Karpas-422 (cell line): ENCODE data around the gene NCOA5. TPM values are rescaled to one million over a fixed set of nuclear protein-coding genes. Genes with fewer than 3 reads are reported as not detected.

ENCODE experiments used
- DNase-seq: peaks from one replicate; pipeline ENCODE4 v3.0.0-alpha.2; 2015
- H2AFZ ChIP-seq: fragments of 200-600 bp; sonication (generic); 2 replicates; pipeline ENCODE4 v1.6.1; 2014; ENCODE audit warnings: antibody characterized with exemption, low read length, mixed read lengths
- H3K27ac ChIP-seq: fragments of 200-600 bp; sonication (generic); 2 replicates; pipeline ENCODE4 v1.5.1; 2014; ENCODE audit warnings: mild to moderate bottlenecking, low read length, moderate library complexity
- H3K27me3 ChIP-seq: fragments of 200-600 bp; sonication (generic); 2 replicates; pipeline ENCODE4 v1.6.1; 2014; ENCODE audit warnings: low read length, mixed read lengths
- H3K36me3 ChIP-seq: fragments of 200-600 bp; sonication (generic); 2 replicates; pipeline ENCODE4 v1.6.1; 2014; ENCODE audit warnings: low read length, mixed read lengths; ENCODE audit not compliant: insufficient read depth
- H3K4me1 ChIP-seq: fragments of 200-600 bp; sonication (generic); 2 replicates; pipeline ENCODE4 v1.6.1; 2014; ENCODE audit warnings: mild to moderate bottlenecking, low read length, mixed read lengths
- H3K4me2 ChIP-seq: fragments of 200-600 bp; sonication (generic); 2 replicates; pipeline ENCODE4 v1.6.1; 2014; ENCODE audit warnings: low read length, low read depth, mild to moderate bottlenecking; ENCODE audit not compliant: poor library complexity, severe bottlenecking
- H3K4me3 ChIP-seq: fragments of 200-600 bp; sonication (generic); 2 replicates; pipeline ENCODE4 v1.5.1; 2014; ENCODE audit warnings: mild to moderate bottlenecking, antibody characterized with exemption, low read length, mixed read lengths
- H3K79me2 ChIP-seq: fragments of 200-600 bp; sonication (generic); 2 replicates; pipeline ENCODE4 v1.6.1; 2014; ENCODE audit warnings: mild to moderate bottlenecking, low read length, mixed read lengths
- H3K9ac ChIP-seq: fragments of 200-600 bp; sonication (generic); 2 replicates; pipeline ENCODE4 v1.6.0; 2014; ENCODE audit warnings: low read length
- H3K9me2 ChIP-seq: fragments of 200-600 bp; sonication (generic), shearing (Covaris generic); replicated peaks from 2 replicates; pipeline ENCODE4 v1.6.0; 2014; ENCODE audit warnings: mild to moderate bottlenecking, low read length, moderate library complexity; ENCODE audit not compliant: insufficient read depth
- H3K9me3 ChIP-seq: fragments of 300-700, 200-600 bp; sonication (generic); 2 replicates; pipeline ENCODE4 v1.6.1; 2014; ENCODE audit warnings: low read length, mixed read lengths
- H4K20me1 ChIP-seq: fragments of 200-600 bp; sonication (generic); 2 replicates; pipeline ENCODE4 v1.6.1; 2014; ENCODE audit warnings: mild to moderate bottlenecking, antibody characterized with exemption, low read length, low read depth; ENCODE audit not compliant: insufficient read depth
- total RNA-seq: library from RNA; depleted of rRNA; stranded (reverse); fragments of >200 nt; shearing (Covaris generic); gene quantifications from 2 replicates; pipeline ENCODE4 v1.2.3, GENCODE V29; 2014; ENCODE audit warnings: low replicate concordance

Gene NCOA5
- total RNA-seq, 1 experiment from 2014 or later = 32.8 TPM

DNA sequence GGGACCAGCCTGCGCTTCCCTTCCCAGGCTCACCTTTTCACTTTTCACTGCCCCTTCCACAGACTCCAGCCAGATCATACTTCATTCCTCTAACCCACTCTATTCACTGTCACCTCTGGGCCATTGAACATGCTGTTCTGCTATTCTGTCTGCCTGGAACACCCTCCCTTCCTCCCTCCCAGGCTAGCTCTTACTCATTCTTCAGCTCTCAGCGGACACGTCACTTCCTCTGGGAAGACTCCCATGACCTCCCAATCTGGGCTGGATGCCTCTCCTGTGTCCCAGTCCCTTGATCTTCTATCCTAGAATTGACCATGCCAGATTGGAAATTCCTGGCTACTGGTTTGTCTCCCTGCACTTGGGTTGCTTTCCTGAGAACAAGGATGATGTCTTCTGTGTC lies 55.7 kb downstream of the NCOA5 start:
- Histone ChIP-seq H2AFZ (no peak overlapping the region), H3K4me2 (no peak overlapping the region), H3K36me3 (no peaks in the 10 kb centered on the region), H3K27me3 (no peaks in the 10 kb centered on the region), H3K4me3 (no peak overlapping the region), H3K4me1 (no peaks in the 10 kb centered on the region), H3K9me3 (no peaks in the 10 kb centered on the region), H4K20me1 (no peaks in the 10 kb centered on the region), H3K79me2 (no peaks in the 10 kb centered on the region), H3K27ac (no peak overlapping the region), H3K9me2 (no peaks in the 10 kb centered on the region), H3K9ac (no peak overlapping the region)
- DNase-seq = no peak

DNA sequence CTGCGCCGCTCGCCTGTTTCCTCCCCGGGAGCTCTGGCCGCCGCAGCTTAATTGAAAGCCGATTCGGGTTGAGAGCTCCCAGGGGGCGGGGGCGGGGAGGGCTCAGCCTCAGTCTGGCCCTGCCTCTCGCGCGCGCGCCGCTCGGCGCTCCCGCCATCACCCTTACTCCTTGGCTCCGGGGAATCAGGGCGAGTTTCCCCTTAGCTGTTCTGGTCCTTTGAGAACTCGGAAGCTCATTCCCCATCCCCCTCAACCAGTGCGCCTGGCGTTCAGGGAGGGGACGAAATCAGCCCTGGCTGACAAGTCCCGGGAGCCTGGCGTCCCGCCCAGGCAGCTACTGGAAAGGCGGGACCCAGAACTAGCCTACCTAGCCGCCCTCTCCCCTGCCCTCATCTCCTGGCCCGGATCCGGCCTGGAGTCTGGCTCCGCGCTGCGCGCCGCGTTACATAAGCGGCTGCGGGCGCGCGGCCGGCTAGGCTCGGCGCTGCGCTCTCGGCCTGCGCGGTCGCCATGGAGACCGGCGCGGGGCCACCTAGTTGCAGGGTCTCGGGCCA lies 58.0 kb downstream of the NCOA5 start:
- no peak for DNase-seq
- H3K4me3 ChIP-seq = no peak overlapping the region
- no peaks in the 10 kb centered on the region for H4K20me1 ChIP-seq
- H3K36me3 ChIP-seq = no peaks in the 10 kb centered on the region
- H3K4me1 ChIP-seq = no peaks in the 10 kb centered on the region
- H3K79me2 ChIP-seq = no peaks in the 10 kb centered on the region
- H3K27me3 ChIP-seq = no peaks in the 10 kb centered on the region
- H2AFZ ChIP-seq = no peak overlapping the region
- H3K9ac ChIP-seq = no peak overlapping the region
- no peak overlapping the region for H3K4me2 ChIP-seq
- no peaks in the 10 kb centered on the region for H3K9me3 ChIP-seq
- H3K27ac ChIP-seq = no peak overlapping the region
- no peaks in the 10 kb centered on the region for H3K9me2 ChIP-seq

DNA sequence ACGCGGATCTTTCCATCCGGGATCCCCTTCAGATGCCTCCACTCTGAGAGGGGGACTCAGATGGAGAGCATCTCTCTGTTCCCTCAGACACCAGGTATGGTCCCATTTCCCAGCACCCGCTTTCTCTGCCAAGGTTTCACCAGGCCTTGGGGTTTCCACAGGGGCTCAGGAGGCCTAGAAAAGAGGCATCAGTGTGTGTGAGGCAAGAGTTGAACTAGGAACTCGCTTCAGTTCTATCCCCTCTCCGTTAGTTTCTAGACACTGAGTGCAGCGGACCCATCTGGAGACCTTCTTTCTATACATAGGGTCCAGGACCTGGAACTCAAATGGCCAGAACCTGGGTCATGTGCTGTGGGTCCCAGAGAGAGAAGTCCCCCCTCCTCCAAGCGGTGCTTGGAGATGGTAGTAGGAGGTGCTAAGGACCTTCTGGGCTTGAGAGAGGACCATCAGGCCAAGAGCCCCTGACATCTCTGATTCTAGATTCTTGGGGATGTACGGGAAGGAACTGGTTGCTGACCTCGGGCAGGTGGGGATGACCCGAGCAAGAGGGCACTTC lies 58.7 kb downstream of the NCOA5 start:
- H3K4me2 ChIP-seq = no peak overlapping the region
- H2AFZ ChIP-seq = no peak overlapping the region
- H3K79me2 ChIP-seq = no peaks in the 10 kb centered on the region
- H4K20me1 ChIP-seq = no peaks in the 10 kb centered on the region
- no peaks in the 10 kb centered on the region for H3K9me2 ChIP-seq
- H3K27me3 ChIP-seq = no peaks in the 10 kb centered on the region
- no peak overlapping the region for H3K9ac ChIP-seq
- DNase-seq = no peak
- H3K9me3 ChIP-seq = no peaks in the 10 kb centered on the region
- H3K36me3 ChIP-seq = no peaks in the 10 kb centered on the region
- no peak overlapping the region for H3K4me3 ChIP-seq
- H3K27ac ChIP-seq = no peak overlapping the region
- H3K4me1 ChIP-seq = no peaks in the 10 kb centered on the region

DNA sequence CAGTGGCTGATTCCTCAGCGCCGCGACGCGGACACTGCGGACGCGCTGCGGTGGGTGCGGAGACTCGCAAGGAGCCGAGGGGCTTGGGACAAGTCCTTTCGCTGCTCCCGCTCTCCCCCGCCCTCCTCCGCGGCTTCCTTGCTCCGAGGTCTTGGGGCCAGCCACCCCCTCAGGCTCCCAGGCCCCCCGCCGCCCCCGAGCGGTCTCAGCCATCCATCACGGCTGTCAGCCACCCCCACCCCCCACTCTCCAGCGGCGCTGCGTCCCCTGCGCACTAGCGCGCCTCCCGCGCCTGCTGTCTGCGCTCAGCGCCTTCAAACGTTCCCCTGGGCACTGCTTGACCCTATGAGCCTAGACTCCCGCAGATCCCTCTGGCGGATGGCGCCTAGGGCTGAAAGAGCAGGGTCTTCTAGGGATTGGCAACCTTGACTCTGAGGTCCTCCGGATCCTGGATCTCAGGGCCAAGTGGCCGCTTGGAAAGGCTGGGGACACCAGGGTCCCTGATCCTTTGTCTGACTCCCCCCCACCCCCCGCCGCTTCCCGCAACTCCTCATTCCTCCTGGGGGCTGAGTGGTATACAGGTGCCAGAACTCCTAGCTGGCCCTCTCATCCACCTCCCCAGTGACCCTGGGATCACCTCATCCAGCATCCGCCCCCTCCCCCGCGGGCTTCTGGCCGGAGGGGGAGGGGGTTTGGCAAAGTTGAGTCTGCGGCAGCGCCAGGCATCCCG lies 59.3 kb downstream of the NCOA5 start:
- no peak overlapping the region for H3K9ac ChIP-seq
- no peaks in the 10 kb centered on the region for H3K4me1 ChIP-seq
- no peaks in the 10 kb centered on the region for H3K79me2 ChIP-seq
- no peak overlapping the region for H3K4me2 ChIP-seq
- H3K9me3 ChIP-seq = no peaks in the 10 kb centered on the region
- H4K20me1 ChIP-seq = no peaks in the 10 kb centered on the region
- no peaks in the 10 kb centered on the region for H3K9me2 ChIP-seq
- no peaks in the 10 kb centered on the region for H3K36me3 ChIP-seq
- no peak overlapping the region for H3K27ac ChIP-seq
- H2AFZ ChIP-seq = no peak overlapping the region
- DNase-seq = no peak
- H3K27me3 ChIP-seq = no peaks in the 10 kb centered on the region
- H3K4me3 ChIP-seq = no peak overlapping the region

- Histone ChIP-seq H3K9me3 (no peaks in the 10 kb centered on the region), H4K20me1 (no peaks in the 10 kb centered on the region), H3K27me3 (no peaks in the 10 kb centered on the region), H3K4me3 (no peak within 1 kb of the TSS), H3K9me2 (no peaks in the 10 kb centered on the region), H3K79me2 (no peaks in the 10 kb centered on the region), H3K4me2 (no peak within 1 kb of the TSS), H3K36me3 (no peaks in the 10 kb centered on the region), H3K9ac (no peak within 1 kb of the TSS), H2AFZ (no peak within 1 kb of the TSS), H3K4me1 (no peaks in the 10 kb centered on the region), H3K27ac (no peak within 1 kb of the TSS)
- no peak for DNase-seq
Measured at GRCh38 chr20:46028772-46029371, 60.9 kb downstream of the NCOA5 start, which contains the start of gene SLC12A5. Gene SLC12A5, plus strand, starts transcription at chr20:46029215. Its CDS starts 130 bp downstream, at chr20:46029345.

- no peaks in the 10 kb centered on the region for H3K79me2 ChIP-seq
- no peaks in the 10 kb centered on the region for H3K36me3 ChIP-seq
- no peaks in the 10 kb centered on the region for H4K20me1 ChIP-seq
- H3K4me1 ChIP-seq = no peaks in the 10 kb centered on the region
- H2AFZ ChIP-seq = no peak overlapping the region
- no peaks in the 10 kb centered on the region for H3K27me3 ChIP-seq
- no peaks in the 10 kb centered on the region for H3K9me3 ChIP-seq
- no peak for DNase-seq
- no peaks in the 10 kb centered on the region for H3K9me2 ChIP-seq
- H3K27ac ChIP-seq = no peak overlapping the region
- no peak overlapping the region for H3K4me3 ChIP-seq
- no peak overlapping the region for H3K4me2 ChIP-seq
- no peak overlapping the region for H3K9ac ChIP-seq
Measured at GRCh38 chr20:46028110-46028509, 61.7 kb downstream of the NCOA5 start.

- Histone ChIP-seq H3K4me2 (no peak overlapping the region), H3K9me2 (no peaks in the 10 kb centered on the region), H3K79me2 (no peaks in the 10 kb centered on the region), H4K20me1 (no peaks in the 10 kb centered on the region), H3K36me3 (no peaks in the 10 kb centered on the region), H3K27ac (no peak overlapping the region), H2AFZ (no peak overlapping the region), H3K4me1 (peaks cover 4% of the 10 kb centered on the region), H3K9ac (no peak overlapping the region), H3K9me3 (no peaks in the 10 kb centered on the region), H3K27me3 (no peaks in the 10 kb centered on the region), H3K4me3 (no peak overlapping the region)
- peak; percentile 78 for DNase-seq
Measured at GRCh38 chr20:46027245-46027853, 62.4 kb downstream of the NCOA5 start.

GRCh38 chr20:46025376-46025783 lies 64.4 kb downstream of the NCOA5 start:
- Histone ChIP-seq H3K9ac (no peak overlapping the region), H3K79me2 (no peaks in the 10 kb centered on the region), H3K9me3 (no peaks in the 10 kb centered on the region), H3K27ac (no peak overlapping the region), H3K9me2 (no peaks in the 10 kb centered on the region), H3K4me2 (no peak overlapping the region), H4K20me1 (no peaks in the 10 kb centered on the region), H3K4me1 (peaks cover 7% of the 10 kb centered on the region), H3K4me3 (no peak overlapping the region), H3K27me3 (no peaks in the 10 kb centered on the region), H2AFZ (no peak overlapping the region), H3K36me3 (no peaks in the 10 kb centered on the region)
- no peak for DNase-seq
